ENCODE data around the gene SELENOW.

The SELENOW gene

DNA sequence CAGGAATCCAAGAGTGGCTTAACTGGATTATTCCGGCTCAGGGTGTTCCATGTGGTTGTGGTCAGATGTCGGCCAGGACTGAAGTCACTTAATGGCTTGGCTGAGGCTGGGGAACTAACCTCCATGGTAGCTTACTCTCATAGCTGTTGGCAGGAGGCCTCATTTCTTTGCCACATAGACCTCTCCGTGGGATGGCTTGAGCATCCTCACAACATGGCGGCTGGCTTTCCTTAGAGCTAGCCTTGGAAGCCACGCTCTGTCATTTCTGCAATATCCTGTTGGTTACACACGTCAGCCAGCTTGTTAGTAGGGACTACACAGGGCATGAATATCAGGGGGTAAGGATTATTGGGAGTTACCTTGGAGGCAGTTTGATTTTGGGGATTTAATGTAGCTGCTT is 48.3 kb downstream of the SELENOW start:
- no peak for DNase-seq

DNA sequence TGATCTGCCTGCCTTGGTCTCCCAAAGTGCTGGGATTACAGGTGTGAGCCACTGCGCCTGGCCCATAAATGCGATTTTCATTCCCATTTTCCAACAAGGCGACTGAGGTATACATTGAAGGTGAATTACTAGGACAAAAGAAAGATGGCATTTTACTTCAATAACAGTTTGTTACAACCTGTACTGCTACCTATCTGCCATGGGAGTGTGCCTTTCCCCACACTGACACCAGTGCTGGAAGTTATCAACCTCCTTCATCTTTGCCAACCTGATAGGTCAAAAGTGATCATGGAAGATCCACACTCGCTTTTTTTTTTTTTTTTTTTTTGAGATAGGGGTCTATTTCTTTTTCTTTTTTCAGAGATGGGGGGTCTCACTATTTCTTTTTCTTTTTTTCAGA is 54.2 kb downstream of the SELENOW start:
- no peak for DNase-seq
